IPS-11a (cell line): ENCODE data around the gene EVA1C.
"Not testable (repeated sequence)": the region's sequence is repeated elsewhere in the genome, so short reads cannot be mapped to it uniquely, and the experiment has no call there.

ENCODE experiments used
- H3K4me3 ChIP-seq: one replicate; pipeline ENCODE4 v1.5.1; 2013; ENCODE audit warnings: low read depth, low read length, control low read depth

Gene EVA1C

GRCh38 chr21:32521736-32522355 lies 109.3 kb downstream of the EVA1C start:
- H3K4me3 ChIP-seq = no peak overlapping the region

- no peak overlapping the region for H3K4me3 ChIP-seq
Measured at GRCh38 chr21:32523463-32523862, 111.0 kb downstream of the EVA1C start.

GRCh38 chr21:32523988-32524719 lies 111.6 kb downstream of the EVA1C start:
- no peak overlapping the region for H3K4me3 ChIP-seq

GRCh38 chr21:32525282-32525681 lies 112.8 kb downstream of the EVA1C start:
- H3K4me3 ChIP-seq = no peak overlapping the region

- H3K4me3 ChIP-seq = no peak overlapping the region
Measured at GRCh38 chr21:32529679-32530078, 117.2 kb downstream of the EVA1C start.

GRCh38 chr21:32530809-32531208 lies 118.3 kb downstream of the EVA1C start:
- H3K4me3 ChIP-seq = not testable (repeated sequence)

- H3K4me3 ChIP-seq = not testable (repeated sequence)
Measured at GRCh38 chr21:32531561-32531960, 119.1 kb downstream of the EVA1C start.

- H3K4me3 ChIP-seq = no peak overlapping the region
Measured at GRCh38 chr21:32532636-32533035, 120.1 kb downstream of the EVA1C start.

GRCh38 chr21:32533053-32533452 lies 120.5 kb downstream of the EVA1C start:
- no peak overlapping the region for H3K4me3 ChIP-seq

GRCh38 chr21:32533611-32534010 lies 121.1 kb downstream of the EVA1C start:
- no peak overlapping the region for H3K4me3 ChIP-seq

- H3K4me3 ChIP-seq = no peak overlapping the region
Measured at GRCh38 chr21:32534113-32534512, 121.6 kb downstream of the EVA1C start.

- H3K4me3 ChIP-seq = no peak overlapping the region
Measured at GRCh38 chr21:32535612-32536011, 123.1 kb downstream of the EVA1C start.

- H3K4me3 ChIP-seq = no peak overlapping the region
Measured at GRCh38 chr21:32537569-32537881, 125.0 kb downstream of the EVA1C start.

GRCh38 chr21:32538147-32538792 lies 125.8 kb downstream of the EVA1C start:
- no peak overlapping the region for H3K4me3 ChIP-seq

- no peak overlapping the region for H3K4me3 ChIP-seq
Measured at GRCh38 chr21:32539378-32539777, 126.9 kb downstream of the EVA1C start.

- H3K4me3 ChIP-seq = not testable (repeated sequence)
Measured at GRCh38 chr21:32543056-32543455, 130.6 kb downstream of the EVA1C start.

- H3K4me3 ChIP-seq = no peak overlapping the region
Measured at GRCh38 chr21:32543975-32544374, 131.5 kb downstream of the EVA1C start.

GRCh38 chr21:32544697-32545096 lies 132.2 kb downstream of the EVA1C start:
- no peak overlapping the region for H3K4me3 ChIP-seq

- H3K4me3 ChIP-seq = no peak overlapping the region
Measured at GRCh38 chr21:32545948-32546441, 133.5 kb downstream of the EVA1C start.

GRCh38 chr21:32547018-32547417 lies 134.5 kb downstream of the EVA1C start:
- H3K4me3 ChIP-seq = no peak overlapping the region

- no peak overlapping the region for H3K4me3 ChIP-seq
Measured at GRCh38 chr21:32548978-32549377, 136.5 kb downstream of the EVA1C start.

- H3K4me3 ChIP-seq = no peak overlapping the region
Measured at GRCh38 chr21:32549440-32549839, 136.9 kb downstream of the EVA1C start.
